GM12865 (cell line): ENCODE data around the gene PLA2G4B.

ENCODE experiments used
- DNase-seq: peaks from one replicate; pipeline ENCODE4 v3.0.0; 2010; ENCODE audit warnings: low read depth
- H3K4me3 ChIP-seq: 2 replicates; pipeline ENCODE4 v1.5.1; 2011; ENCODE audit warnings: mild to moderate bottlenecking, low read depth, low read length, control low read depth
- CTCF ChIP-seq: IDR thresholded peaks from 2 replicates; pipeline ENCODE4 v1.5.1; 2011; ENCODE audit warnings: low read length, control low read depth, low read depth, inconsistent platforms; ENCODE audit not compliant: insufficient read depth; ENCODE audit errors: missing control alignments

The PLA2G4B gene

GRCh38 chr15:41842229-41842628, 3.6 kb downstream of the PLA2G4B start:
- no peak overlapping the region for H3K4me3 ChIP-seq
- DNase-seq = no peak
- TF ChIP-seq CTCF = no peak

GRCh38 chr15:41843571-41843970, 4.9 kb downstream of the PLA2G4B start:
- TF ChIP-seq CTCF = no peak
- DNase-seq = no peak
- no peak overlapping the region for H3K4me3 ChIP-seq

GRCh38 chr15:41844814-41845213, 6.2 kb downstream of the PLA2G4B start:
- no peak overlapping the region for H3K4me3 ChIP-seq
- no peak for DNase-seq
- TF ChIP-seq CTCF = no peak

- no peak for TF ChIP-seq CTCF
- DNase-seq = no peak
- H3K4me3 ChIP-seq = no peak overlapping the region
Measured at GRCh38 chr15:41847206-41847605, 8.6 kb downstream of the PLA2G4B start.

GRCh38 chr15:41847981-41848380, 9.3 kb downstream of the PLA2G4B start:
- no peak for TF ChIP-seq CTCF
- DNase-seq = no peak

GRCh38 chr15:41848631-41849030, 10.0 kb downstream of the PLA2G4B start:
- TF ChIP-seq CTCF = no peak
- H3K4me3 ChIP-seq = no peak overlapping the region

More at GRCh38 chr15:41847981-41848380, 9.3 kb downstream of the PLA2G4B start:
- no peak overlapping the region for H3K4me3 ChIP-seq

GRCh38 chr15:41849204-41849603, 10.6 kb downstream of the PLA2G4B start:
- DNase-seq = no peak
- TF ChIP-seq CTCF = no peak
- no peak overlapping the region for H3K4me3 ChIP-seq

More at GRCh38 chr15:41848631-41849030, 10.0 kb downstream of the PLA2G4B start:
- no peak for DNase-seq
